ENCODE results near the gene MED12L. TPM values are rescaled to one million over a fixed set of nuclear protein-coding genes. Genes with fewer than 3 reads are reported as not detected.
A peak's percentile ranks its signal among the peaks of the same experiment; 100 is the strongest.

Gene MED12L
- polyA plus RNA-seq, 1 experiment: 0.06 TPM

DNA sequence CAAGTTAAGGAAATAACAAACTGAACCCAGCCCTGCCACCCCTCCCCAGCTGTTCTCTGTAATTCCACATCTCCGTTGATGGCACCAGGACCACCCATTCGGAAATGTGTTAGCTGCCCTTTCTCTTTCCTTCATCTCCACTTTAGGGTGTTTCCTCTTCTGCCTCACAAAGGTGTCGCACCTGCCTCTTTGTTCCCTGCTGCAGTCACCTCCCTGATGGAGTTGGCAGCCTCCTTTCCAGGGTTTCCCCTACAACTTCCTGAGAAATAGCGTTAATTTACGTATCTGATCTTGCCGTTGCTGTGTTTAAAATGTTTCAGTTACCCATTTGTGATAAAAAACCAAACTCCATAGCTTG is 60.2 kb downstream of the MED12L start:
- TF ChIP-seq, protein P1, sequence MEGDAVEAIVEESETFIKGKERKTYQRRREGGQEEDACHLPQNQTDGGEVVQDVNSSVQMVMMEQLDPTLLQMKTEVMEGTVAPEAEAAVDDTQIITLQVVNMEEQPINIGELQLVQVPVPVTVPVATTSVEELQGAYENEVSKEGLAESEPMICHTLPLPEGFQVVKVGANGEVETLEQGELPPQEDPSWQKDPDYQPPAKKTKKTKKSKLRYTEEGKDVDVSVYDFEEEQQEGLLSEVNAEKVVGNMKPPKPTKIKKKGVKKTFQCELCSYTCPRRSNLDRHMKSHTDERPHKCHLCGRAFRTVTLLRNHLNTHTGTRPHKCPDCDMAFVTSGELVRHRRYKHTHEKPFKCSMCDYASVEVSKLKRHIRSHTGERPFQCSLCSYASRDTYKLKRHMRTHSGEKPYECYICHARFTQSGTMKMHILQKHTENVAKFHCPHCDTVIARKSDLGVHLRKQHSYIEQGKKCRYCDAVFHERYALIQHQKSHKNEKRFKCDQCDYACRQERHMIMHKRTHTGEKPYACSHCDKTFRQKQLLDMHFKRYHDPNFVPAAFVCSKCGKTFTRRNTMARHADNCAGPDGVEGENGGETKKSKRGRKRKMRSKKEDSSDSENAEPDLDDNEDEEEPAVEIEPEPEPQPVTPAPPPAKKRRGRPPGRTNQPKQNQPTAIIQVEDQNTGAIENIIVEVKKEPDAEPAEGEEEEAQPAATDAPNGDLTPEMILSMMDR (IDR thresholded peaks at IDR 0.05; ENCODE audit: insufficient read depth, low read depth, low read length): no peak
- Histone ChIP-seq H3K4me3 (ENCODE audit: low read depth, low read length) (no peak overlapping the region), H3K36me3 (ENCODE audit: control insufficient read depth, insufficient read depth, low read length) (no peaks in the 10 kb centered on the region), H3K27me3 (ENCODE audit: control insufficient read depth, insufficient read depth, low read length) (peaks cover 15% of the 10 kb centered on the region)
- DNase-seq (ENCODE audit: low read depth): no peak
- CTCF ChIA-PET: interaction anchor here (0.6 to 7.2 kb wide), 17 partner anchors 11 to 433 kb away, joined by 3 to 103 read pairs (median 5); partner anchors contain the start of gene MED12L
- POLR2A ChIA-PET: no interaction called here

DNA sequence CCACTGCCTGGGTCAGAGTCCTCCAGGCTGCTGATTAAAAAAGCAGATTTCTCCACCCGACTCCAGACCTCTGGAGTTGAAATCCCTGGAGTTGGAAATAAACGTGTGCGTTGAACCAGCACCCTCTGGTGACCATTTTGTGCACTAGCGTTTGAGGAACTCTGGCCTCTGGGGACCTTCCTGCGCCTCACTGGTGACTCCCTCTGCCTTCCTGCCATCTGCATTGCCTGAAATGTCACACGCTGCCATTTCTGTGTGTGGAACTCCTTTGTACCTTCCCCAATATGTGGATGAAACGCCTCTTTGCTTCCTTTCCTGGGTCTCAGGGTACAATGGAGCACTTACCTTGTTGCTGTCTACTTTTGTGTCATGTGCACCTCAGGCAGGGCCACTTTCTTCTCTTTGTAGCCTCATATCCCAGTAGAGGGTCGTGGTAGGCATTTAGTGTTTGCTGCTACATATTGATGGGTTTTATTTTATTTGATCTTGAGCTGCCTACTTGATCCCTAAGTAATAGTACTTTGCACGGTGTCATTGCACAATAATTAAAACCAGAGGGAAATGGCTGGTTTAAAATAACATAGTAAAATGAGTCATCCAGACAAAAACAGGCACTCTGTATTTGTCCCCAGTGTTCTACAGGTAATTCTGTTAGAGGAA is 60.7 kb downstream of the MED12L start:
- Histone ChIP-seq H3K36me3 (ENCODE audit: control insufficient read depth, insufficient read depth, low read length) (no peaks in the 10 kb centered on the region), H3K4me3 (ENCODE audit: low read depth, low read length) (no peak overlapping the region), H3K27me3 (ENCODE audit: control insufficient read depth, insufficient read depth, low read length) (peaks cover 15% of the 10 kb centered on the region)
- DNase-seq (ENCODE audit: low read depth): peak; percentile 33
- ChIA-PET CTCF (interaction anchor here (0.6 to 7.2 kb wide), 22 partner anchors 10 to 434 kb away, joined by 3 to 103 read pairs (median 4); partner anchors contain the start of gene MED12L), POLR2A (no interaction called here)
- TF ChIP-seq, protein P1 (IDR thresholded peaks at IDR 0.05; ENCODE audit: insufficient read depth, low read depth, low read length): peak; percentile 90

DNA sequence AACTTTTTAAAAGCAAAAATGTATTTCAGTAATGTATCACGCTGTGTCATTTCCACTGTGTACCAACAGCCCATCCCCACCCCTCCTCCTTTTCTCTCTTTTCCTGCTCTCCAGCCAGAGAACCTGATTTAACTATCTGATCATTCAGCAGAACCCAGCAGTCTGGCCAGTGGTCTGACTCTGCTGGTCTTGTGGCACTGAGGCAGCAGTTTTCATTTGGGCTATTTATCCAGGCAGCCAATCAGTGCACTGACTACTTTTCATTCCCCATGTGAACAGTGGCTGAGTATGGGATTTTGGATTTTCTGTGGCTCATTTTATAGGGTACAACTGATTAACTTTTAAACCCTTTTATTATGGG is 61.2 kb downstream of the MED12L start:
- no peak overlapping the region for H3K4me3 ChIP-seq (ENCODE audit: low read depth, low read length)
- H3K36me3 ChIP-seq (ENCODE audit: control insufficient read depth, insufficient read depth, low read length): no peaks in the 10 kb centered on the region
- TF ChIP-seq, protein P1 (IDR thresholded peaks at IDR 0.05; ENCODE audit: insufficient read depth, low read depth, low read length): no peak
- CTCF ChIA-PET: interaction anchor here (0.6 to 7.2 kb wide), 17 partner anchors 10 to 1676 kb away, joined by 3 to 103 read pairs (median 5); partner anchors contain the start of gene MED12L
- H3K27me3 ChIP-seq (ENCODE audit: control insufficient read depth, insufficient read depth, low read length): peaks cover 15% of the 10 kb centered on the region
- POLR2A ChIA-PET: no interaction called here
- DNase-seq (ENCODE audit: low read depth): no peak

DNA sequence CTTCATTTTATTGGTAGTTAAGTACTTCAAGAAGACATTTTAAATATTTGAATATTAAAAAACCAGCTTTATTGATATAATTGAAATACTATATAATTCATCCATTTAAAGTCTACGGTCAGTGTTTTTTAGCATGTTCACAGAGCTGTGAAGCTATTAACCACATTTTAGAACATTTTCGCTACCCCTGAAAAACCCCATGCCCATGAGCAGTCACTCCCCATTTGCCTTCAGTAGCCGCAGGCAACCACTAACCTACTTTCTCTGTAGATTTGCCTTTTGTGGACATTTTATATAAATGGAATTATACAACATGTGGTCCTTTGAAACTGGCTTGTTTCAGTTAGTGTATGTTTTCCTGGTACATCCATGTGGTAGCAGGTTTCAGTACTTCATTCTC is 61.8 kb downstream of the MED12L start:
- Histone ChIP-seq H3K27me3 (ENCODE audit: control insufficient read depth, insufficient read depth, low read length) (peaks cover 15% of the 10 kb centered on the region), H3K4me3 (ENCODE audit: low read depth, low read length) (no peak overlapping the region), H3K36me3 (ENCODE audit: control insufficient read depth, insufficient read depth, low read length) (no peaks in the 10 kb centered on the region)
- no peak for DNase-seq (ENCODE audit: low read depth)
- ChIA-PET POLR2A (no interaction called here), CTCF (interaction anchor here (0.6 to 7.2 kb wide), 9 partner anchors 9 to 1675 kb away, joined by 4 to 103 read pairs (median 8); partner anchors contain the start of gene MED12L)
- TF ChIP-seq, protein P1 (IDR thresholded peaks at IDR 0.05; ENCODE audit: insufficient read depth, low read depth, low read length): no peak

DNA sequence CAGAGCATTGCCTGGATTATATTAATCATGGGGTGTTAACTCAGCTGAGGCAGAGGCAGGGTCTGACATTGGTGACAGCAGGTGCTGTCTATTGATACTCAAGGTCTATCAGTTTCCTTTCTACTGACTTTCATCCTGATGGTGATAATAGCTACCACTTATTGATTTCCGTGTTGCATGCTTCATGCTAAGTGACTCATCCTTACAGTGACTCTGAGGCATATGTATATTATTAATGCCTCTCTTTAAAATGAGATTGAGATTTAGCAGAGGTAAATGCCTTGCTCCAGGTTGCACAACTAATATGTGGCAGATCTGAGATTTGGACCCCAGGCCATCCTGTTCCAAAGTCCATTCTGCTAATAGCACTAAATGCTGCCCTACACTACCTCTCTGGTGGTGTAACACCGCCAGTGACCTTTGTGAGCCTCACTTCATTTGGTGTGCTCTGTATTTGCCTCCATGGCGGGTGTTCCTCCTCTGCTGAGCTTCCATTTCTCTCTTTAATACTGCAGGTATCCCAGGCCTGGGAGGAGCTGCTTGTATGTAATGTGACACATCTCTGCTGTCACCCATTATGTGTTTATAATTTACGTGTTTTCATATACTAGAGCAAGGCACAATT is 67.1 kb downstream of the MED12L start:
- TF ChIP-seq, protein P1 (IDR thresholded peaks at IDR 0.05; ENCODE audit: insufficient read depth, low read depth, low read length): no peak
- no peak for DNase-seq (ENCODE audit: low read depth)
- Histone ChIP-seq H3K36me3 (ENCODE audit: control insufficient read depth, insufficient read depth, low read length) (no peaks in the 10 kb centered on the region), H3K4me3 (ENCODE audit: low read depth, low read length) (no peak overlapping the region), H3K27me3 (ENCODE audit: control insufficient read depth, insufficient read depth, low read length) (no peaks in the 10 kb centered on the region; the same call in 1 of the 2 replicates)
- POLR2A ChIA-PET: no interaction called here
- CTCF ChIA-PET: interaction anchor here (1.9 kb wide), 1 partner anchor 15 kb away, joined by 8 read pairs; no protein-coding TSS in a partner anchor
